SKM-1 (cell line): ENCODE results near the gene CA6.
"Not testable (repeated sequence)": the region's sequence is repeated elsewhere in the genome, so short reads cannot be mapped to it uniquely, and the experiment has no call there.

Experiments used
- DNase-seq: peaks from one replicate; lab custom pipeline; 2025; ENCODE audit not compliant: unreplicated experiment; lab: John Stamatoyannopoulos, UW

Gene CA6

GRCh38 chr1:9004031-9004699, 58.5 kb downstream of the CA6 start:
- no peak for DNase-seq

- DNase-seq: peak; percentile 71
Observed at GRCh38 chr1:9004700-9005394, 59.2 kb downstream of the CA6 start.

- DNase-seq: no peak
Observed at GRCh38 chr1:9005395-9005708, 59.7 kb downstream of the CA6 start.

- DNase-seq: no peak
Observed at GRCh38 chr1:9006956-9007615, 61.4 kb downstream of the CA6 start.

DNA sequence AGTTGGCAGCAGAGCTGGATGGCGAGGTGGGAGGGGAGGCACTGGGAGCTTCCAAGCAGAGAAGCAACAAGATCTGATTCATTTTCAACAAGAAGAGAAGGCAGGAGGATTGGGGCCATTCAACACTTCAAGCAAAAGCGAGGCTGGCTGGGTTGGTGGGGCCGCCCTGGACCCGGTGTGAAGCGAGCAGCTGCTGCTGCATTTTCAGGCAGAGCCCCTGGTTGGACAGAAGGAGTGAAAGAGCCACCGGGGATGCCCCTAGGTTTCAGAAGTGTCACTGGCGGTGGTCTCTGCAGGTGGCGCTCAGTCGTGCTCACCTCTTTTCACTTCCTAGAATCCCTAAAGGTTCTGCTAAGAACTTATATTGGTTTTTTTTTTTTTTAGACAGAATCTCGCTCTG, 62.6 kb downstream of the CA6 start:
- DNase-seq: no peak

DNA sequence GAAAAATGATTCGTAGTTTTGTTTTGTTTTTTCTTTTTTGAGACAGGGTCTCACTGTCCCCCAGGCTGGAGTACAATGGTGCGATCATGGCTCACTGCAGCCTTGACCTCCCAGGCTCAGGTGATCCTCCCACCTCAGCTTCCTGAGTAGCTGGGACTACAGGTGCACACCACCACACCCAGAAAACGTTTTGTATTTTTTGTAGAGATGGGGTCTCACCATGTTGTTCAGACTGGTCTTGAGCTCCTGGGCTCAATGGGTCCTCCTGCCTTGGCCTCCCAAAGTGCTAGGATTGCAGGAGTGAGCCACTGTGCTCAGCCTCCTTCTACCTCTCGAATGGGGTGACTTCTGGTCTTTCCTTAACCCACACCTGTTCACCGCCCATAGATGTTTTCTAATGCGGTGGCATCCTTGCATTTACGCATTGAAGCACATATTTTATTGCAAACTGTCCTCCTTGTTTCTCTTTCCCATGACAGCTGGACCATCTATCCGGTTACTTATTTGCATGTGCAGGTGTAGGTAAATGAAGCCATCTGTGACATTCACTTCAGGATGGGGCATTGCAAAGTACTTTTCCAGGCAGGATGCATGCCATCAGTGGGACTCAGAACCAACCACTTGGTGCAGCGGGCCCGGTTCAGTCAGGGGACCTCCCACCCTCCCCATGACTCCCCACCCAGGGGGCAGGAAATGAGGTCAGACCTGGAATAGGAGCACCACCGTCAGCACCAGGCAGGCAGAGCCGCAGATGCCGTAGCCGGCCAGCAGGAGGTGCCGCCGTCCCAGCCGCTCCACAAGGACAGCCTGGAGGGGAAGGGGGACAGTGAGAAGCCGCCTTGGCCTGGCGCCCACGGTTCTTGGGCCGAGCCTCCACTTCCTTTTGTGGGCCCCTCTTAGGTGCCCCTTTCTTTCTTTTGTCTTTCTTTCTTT, 64.0 kb downstream of the CA6 start:
- DNase-seq: no peak

GRCh38 chr1:9010781-9011323, 65.2 kb downstream of the CA6 start:
- DNase-seq: no peak

- no peak for DNase-seq
Observed at GRCh38 chr1:9013819-9014218, 68.2 kb downstream of the CA6 start.

GRCh38 chr1:9014475-9015375, 69.1 kb downstream of the CA6 start:
- no peak for DNase-seq

GRCh38 chr1:9016455-9016854, 70.8 kb downstream of the CA6 start:
- DNase-seq: no peak

GRCh38 chr1:9018333-9018732, 72.7 kb downstream of the CA6 start:
- DNase-seq: no peak

- DNase-seq: no peak
Observed at GRCh38 chr1:9019896-9020295, 74.2 kb downstream of the CA6 start.

- DNase-seq: no peak
Observed at GRCh38 chr1:9020305-9020704, 74.6 kb downstream of the CA6 start.

GRCh38 chr1:9022026-9022738, 76.5 kb downstream of the CA6 start:
- not testable (repeated sequence) for DNase-seq

- no peak for DNase-seq
Observed at GRCh38 chr1:9022773-9023172, 77.1 kb downstream of the CA6 start.
